K562 (cell line): ENCODE data around the gene HSPB7. TPM values are rescaled to one million over a fixed set of nuclear protein-coding genes. Genes with fewer than 3 reads are reported as not detected.

Source experiments
- GTF2F1 ChIP-seq: IDR thresholded peaks from 2 replicates; pipeline ENCODE4 v1.6.1; 2011; ENCODE audit warnings: low read depth, low read length, improper control_type of control experiment
- HOXB6 ChIP-seq: fragments of 250-450 bp; sonication (Bioruptor Pico); IDR thresholded peaks from 2 replicates; pipeline ENCODE4 v1.5.1; 2022; ENCODE audit warnings: mild to moderate bottlenecking, borderline replicate concordance
- KHSRP ChIP-seq: fragments of 450-650 bp; IDR thresholded peaks from 2 replicates; pipeline ENCODE4 v1.6.1; 2017
- NR2F6 ChIP-seq: fragments of 450-650 bp; formaldehyde crosslinking; IDR thresholded peaks from 2 replicates; pipeline ENCODE4 v1.4.0; 2020; ENCODE audit warnings: mild to moderate bottlenecking
- THRAP3 ChIP-seq: fragments of 450-650 bp; IDR thresholded peaks from 2 replicates; pipeline ENCODE4 v1.6.1; 2016; ENCODE audit warnings: mild to moderate bottlenecking, inconsistent platforms, borderline replicate concordance
- TOE1 ChIP-seq, 2 experiments: fragments of 450-650 bp in 1 of 2; sonication (generic) in 1 of 2; formaldehyde crosslinking in 1 of 2; IDR thresholded peaks; 2 replicates each; pipeline versions ENCODE4 v1.7.1 to v1.8.0; 2016 to 2022; ENCODE audit warnings: borderline replicate concordance in 2 of 2, mild to moderate bottlenecking in 2 of 2, antibody characterized with exemption in 1 of 2, inconsistent platforms in 1 of 2, low read depth in 1 of 2, missing genetic modification reagents in 1 of 2, moderate library complexity in 1 of 2
- ZBTB17 ChIP-seq: fragments of 450-650 bp; formaldehyde crosslinking; IDR thresholded peaks from 2 replicates; pipeline ENCODE4 v1.4.0; 2020; ENCODE audit warnings: mild to moderate bottlenecking
- ZKSCAN3 ChIP-seq: fragments of 250-450 bp; sonication (Bioruptor Pico); IDR thresholded peaks from 2 replicates; pipeline ENCODE4 v1.4.0; 2020
- ZNF239 ChIP-seq: fragments of 250-450 bp; sonication (Bioruptor Pico); IDR thresholded peaks from 2 replicates; pipeline ENCODE4 v1.4.0; 2020; ENCODE audit warnings: mild to moderate bottlenecking
- ZNF57 ChIP-seq: fragments of 450-650 bp; formaldehyde crosslinking; IDR thresholded peaks from 2 replicates; pipeline ENCODE4 v1.4.0; 2020; ENCODE audit warnings: mild to moderate bottlenecking, moderate library complexity
- polyA plus RNA-seq, 8 experiments: library from polyadenylated mRNA; depleted of rRNA in 4 of 8; stranded (reverse) in 5 of 8; unstranded in 3 of 8; fragments of >200 nt; fragmentation: Nextera tagmentation in 2 of 8; fragmentation: Illumina TruSeq in 1 of 8; extraction: Ambion mirVana in 2 of 8; extraction: Trizol in 1 of 8; gene quantifications; 2 replicates each; pipeline versions ENCODE4 v1.2.1 to v1.2.3, GENCODE V29; 2011 to 2014; ENCODE audit warnings: inconsistent platforms in 1 of 8, missing spikeins in 1 of 8
- total RNA-seq, 7 experiments: library from RNA; depleted of rRNA in 6 of 7; stranded (reverse); fragments of >200 nt in 6 of 7; fragmentation: Illumina TruSeq in 2 of 7; extraction: Trizol in 2 of 7; gene quantifications; 2 replicates each; pipeline versions ENCODE4 v1.2.1 to v1.2.3, GENCODE V29; 2011 to 2021; ENCODE audit warnings: low replicate concordance in 1 of 7
- TF ChIP-seq, protein P1 (sequence below): fragments of 450-650 bp; IDR thresholded peaks from one replicate; pipeline ENCODE4 v1.6.1; 2018; ENCODE audit warnings: mild to moderate bottlenecking, moderate library complexity; ENCODE audit not compliant: partially characterized antibody
- TF ChIP-seq, protein P2 (sequence below): IDR thresholded peaks from 2 replicates; pipeline ENCODE4 v1.6.1; 2011; ENCODE audit warnings: borderline replicate concordance, low read depth, mild to moderate bottlenecking, moderate library complexity, low read length; ENCODE audit not compliant: insufficient read depth, poor library complexity, severe bottlenecking
- TF ChIP-seq, protein P3 (sequence below): fragments of 150-350 bp; conservative IDR thresholded peaks from 2 replicates; pipeline ENCODE4 v1.6.1; 2014; ENCODE audit warnings: low read length
- TF ChIP-seq, protein P4 (sequence below): fragments of 450-650 bp; IDR thresholded peaks from 2 replicates; pipeline ENCODE4 v1.6.1; 2016; ENCODE audit warnings: mild to moderate bottlenecking
- TF ChIP-seq, protein P5 (sequence below), 3 experiments: IDR thresholded peaks in 2 of 3; conservative IDR thresholded peaks in 1 of 3; 2 replicates each; pipeline ENCODE4 v1.5.1; 2011 to 2012; ENCODE audit warnings: low read length in 3 of 3, mild to moderate bottlenecking in 3 of 3, control low read depth in 2 of 3, improper control_type of control experiment in 1 of 3, inconsistent platforms in 1 of 3, low read depth in 1 of 3, mixed read lengths in 1 of 3, moderate library complexity in 1 of 3; ENCODE audit not compliant: insufficient read depth in 2 of 3

The HSPB7 gene
- total and polyA plus RNA-seq, 9 of the 15 experiments (the other 6 are each of a cell fraction or from before 2014, with no cell fraction given), result 0.05 to 0.19 (median 0.07) TPM; not detected in 6

DNA sequence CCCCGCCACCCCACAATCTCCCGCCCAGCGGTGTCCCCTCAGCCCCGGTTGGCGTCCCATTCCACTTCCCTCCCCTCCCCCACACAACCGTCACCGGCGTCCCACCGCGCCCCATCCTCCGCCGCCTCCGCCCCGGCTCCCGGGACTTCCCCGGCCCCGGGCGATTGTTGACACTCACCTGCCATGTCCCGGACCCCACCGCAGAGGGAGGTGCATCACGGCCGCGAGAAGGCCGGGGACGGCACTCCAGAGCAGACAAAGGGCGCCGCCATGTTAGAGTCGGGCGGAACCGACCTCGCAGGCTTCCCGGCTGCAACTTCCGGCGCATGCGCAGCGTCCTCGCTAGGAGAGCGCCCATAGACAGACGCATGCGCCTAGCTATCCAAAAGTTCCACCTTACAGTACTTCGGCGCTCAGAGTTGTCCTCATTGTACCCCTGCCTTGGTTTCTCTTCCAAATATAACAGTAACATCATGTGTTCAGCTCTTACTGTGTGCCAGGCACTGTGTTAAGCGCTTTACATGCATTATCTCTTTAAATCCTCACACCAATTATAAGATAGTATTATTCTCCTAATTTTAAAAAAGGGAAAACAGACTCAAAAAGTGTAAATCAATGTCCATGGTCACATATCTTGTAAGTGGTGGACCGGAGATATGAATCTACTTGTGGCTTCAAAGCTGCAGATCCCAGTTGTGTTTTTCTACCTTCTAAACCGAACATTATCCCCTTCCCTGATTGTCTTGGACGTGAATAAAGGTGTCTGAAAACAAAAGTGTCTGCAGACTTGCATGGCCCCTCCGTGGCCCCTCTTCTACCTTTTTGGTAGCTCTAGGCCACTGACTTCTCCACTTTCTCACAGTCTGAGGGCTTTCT is 41.8 kb downstream of the HSPB7 start, which contains the start of gene ZBTB17 (continued):
- TF ChIP-seq GTF2F1 (no peak), ZBTB17 (CRISPR knock-in tag) (0 out of 2 replicates have a peak, but pooled peaks have one; percentile 62), ZNF57 (CRISPR knock-in tag) (no peak), NR2F6 (CRISPR knock-in tag) (no peak), ZKSCAN3 (CRISPR knock-in tag) (no peak), TOE1 (IDR thresholded peaks at IDR 0.05; ENCODE audit: borderline replicate concordance) (peak; percentile 33; the same call in 1 of the 2 replicates), TOE1 (CRISPR knock-in tag; IDR thresholded peaks at IDR 0.05; ENCODE audit: borderline replicate concordance, low read depth) (no peak), ZNF239 (CRISPR knock-in tag) (no peak), KHSRP (no peak), THRAP3 (0 out of 2 replicates have a peak, but pooled peaks have one; percentile 35), HOXB6 (no peak)
- TF ChIP-seq, protein P1, sequence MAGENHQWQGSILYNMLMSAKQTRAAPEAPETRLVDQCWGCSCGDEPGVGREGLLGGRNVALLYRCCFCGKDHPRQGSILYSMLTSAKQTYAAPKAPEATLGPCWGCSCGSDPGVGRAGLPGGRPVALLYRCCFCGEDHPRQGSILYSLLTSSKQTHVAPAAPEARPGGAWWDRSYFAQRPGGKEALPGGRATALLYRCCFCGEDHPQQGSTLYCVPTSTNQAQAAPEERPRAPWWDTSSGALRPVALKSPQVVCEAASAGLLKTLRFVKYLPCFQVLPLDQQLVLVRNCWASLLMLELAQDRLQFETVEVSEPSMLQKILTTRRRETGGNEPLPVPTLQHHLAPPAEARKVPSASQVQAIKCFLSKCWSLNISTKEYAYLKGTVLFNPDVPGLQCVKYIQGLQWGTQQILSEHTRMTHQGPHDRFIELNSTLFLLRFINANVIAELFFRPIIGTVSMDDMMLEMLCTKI, result no peak
- TF ChIP-seq, protein P2, sequence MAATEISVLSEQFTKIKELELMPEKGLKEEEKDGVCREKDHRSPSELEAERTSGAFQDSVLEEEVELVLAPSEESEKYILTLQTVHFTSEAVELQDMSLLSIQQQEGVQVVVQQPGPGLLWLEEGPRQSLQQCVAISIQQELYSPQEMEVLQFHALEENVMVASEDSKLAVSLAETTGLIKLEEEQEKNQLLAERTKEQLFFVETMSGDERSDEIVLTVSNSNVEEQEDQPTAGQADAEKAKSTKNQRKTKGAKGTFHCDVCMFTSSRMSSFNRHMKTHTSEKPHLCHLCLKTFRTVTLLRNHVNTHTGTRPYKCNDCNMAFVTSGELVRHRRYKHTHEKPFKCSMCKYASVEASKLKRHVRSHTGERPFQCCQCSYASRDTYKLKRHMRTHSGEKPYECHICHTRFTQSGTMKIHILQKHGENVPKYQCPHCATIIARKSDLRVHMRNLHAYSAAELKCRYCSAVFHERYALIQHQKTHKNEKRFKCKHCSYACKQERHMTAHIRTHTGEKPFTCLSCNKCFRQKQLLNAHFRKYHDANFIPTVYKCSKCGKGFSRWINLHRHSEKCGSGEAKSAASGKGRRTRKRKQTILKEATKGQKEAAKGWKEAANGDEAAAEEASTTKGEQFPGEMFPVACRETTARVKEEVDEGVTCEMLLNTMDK, result no peak
- TF ChIP-seq, protein P3, sequence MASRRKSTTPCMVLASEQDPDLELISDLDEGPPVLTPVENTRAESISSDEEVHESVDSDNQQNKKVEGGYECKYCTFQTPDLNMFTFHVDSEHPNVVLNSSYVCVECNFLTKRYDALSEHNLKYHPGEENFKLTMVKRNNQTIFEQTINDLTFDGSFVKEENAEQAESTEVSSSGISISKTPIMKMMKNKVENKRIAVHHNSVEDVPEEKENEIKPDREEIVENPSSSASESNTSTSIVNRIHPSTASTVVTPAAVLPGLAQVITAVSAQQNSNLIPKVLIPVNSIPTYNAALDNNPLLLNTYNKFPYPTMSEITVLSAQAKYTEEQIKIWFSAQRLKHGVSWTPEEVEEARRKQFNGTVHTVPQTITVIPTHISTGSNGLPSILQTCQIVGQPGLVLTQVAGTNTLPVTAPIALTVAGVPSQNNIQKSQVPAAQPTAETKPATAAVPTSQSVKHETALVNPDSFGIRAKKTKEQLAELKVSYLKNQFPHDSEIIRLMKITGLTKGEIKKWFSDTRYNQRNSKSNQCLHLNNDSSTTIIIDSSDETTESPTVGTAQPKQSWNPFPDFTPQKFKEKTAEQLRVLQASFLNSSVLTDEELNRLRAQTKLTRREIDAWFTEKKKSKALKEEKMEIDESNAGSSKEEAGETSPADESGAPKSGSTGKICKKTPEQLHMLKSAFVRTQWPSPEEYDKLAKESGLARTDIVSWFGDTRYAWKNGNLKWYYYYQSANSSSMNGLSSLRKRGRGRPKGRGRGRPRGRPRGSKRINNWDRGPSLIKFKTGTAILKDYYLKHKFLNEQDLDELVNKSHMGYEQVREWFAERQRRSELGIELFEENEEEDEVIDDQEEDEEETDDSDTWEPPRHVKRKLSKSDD, result peak; percentile 81
- TF ChIP-seq, protein P4, sequence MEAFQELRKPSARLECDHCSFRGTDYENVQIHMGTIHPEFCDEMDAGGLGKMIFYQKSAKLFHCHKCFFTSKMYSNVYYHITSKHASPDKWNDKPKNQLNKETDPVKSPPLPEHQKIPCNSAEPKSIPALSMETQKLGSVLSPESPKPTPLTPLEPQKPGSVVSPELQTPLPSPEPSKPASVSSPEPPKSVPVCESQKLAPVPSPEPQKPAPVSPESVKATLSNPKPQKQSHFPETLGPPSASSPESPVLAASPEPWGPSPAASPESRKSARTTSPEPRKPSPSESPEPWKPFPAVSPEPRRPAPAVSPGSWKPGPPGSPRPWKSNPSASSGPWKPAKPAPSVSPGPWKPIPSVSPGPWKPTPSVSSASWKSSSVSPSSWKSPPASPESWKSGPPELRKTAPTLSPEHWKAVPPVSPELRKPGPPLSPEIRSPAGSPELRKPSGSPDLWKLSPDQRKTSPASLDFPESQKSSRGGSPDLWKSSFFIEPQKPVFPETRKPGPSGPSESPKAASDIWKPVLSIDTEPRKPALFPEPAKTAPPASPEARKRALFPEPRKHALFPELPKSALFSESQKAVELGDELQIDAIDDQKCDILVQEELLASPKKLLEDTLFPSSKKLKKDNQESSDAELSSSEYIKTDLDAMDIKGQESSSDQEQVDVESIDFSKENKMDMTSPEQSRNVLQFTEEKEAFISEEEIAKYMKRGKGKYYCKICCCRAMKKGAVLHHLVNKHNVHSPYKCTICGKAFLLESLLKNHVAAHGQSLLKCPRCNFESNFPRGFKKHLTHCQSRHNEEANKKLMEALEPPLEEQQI, result no peak
- TF ChIP-seq, protein P5, sequence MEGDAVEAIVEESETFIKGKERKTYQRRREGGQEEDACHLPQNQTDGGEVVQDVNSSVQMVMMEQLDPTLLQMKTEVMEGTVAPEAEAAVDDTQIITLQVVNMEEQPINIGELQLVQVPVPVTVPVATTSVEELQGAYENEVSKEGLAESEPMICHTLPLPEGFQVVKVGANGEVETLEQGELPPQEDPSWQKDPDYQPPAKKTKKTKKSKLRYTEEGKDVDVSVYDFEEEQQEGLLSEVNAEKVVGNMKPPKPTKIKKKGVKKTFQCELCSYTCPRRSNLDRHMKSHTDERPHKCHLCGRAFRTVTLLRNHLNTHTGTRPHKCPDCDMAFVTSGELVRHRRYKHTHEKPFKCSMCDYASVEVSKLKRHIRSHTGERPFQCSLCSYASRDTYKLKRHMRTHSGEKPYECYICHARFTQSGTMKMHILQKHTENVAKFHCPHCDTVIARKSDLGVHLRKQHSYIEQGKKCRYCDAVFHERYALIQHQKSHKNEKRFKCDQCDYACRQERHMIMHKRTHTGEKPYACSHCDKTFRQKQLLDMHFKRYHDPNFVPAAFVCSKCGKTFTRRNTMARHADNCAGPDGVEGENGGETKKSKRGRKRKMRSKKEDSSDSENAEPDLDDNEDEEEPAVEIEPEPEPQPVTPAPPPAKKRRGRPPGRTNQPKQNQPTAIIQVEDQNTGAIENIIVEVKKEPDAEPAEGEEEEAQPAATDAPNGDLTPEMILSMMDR (IDR thresholded peaks at IDR 0.05 in 2 of 3, conservative IDR thresholded peaks at IDR 0.05 in 1 of 3; ENCODE audit: insufficient read depth in 2 of 3, low read depth in 1 of 3, low read length in 3 of 3), result peak in 1 of 3 experiments; percentile 22; a peak in 1 of 6 replicates
